Measurements from ENCODE around the gene ABHD17B.

- TF ChIP-seq CTCF (conservative IDR thresholded peaks at IDR 0.05 in 1 of 2, IDR thresholded peaks at IDR 0.05 in 1 of 2; ENCODE audit: extremely low read depth in 1 of 2, insufficient read depth in 1 of 2, low read depth in 1 of 2, low read length in 2 of 2): no peak
- no peak for TF ChIP-seq EZH2 (IDR thresholded peaks at IDR 0.05; ENCODE audit: borderline replicate concordance, low read length)
Measured at GRCh38 chr9:71875345-71875744, 35.6 kb downstream of the ABHD17B start.
